ENCODE measurements around the gene GLP1R.

Gene GLP1R

DNA sequence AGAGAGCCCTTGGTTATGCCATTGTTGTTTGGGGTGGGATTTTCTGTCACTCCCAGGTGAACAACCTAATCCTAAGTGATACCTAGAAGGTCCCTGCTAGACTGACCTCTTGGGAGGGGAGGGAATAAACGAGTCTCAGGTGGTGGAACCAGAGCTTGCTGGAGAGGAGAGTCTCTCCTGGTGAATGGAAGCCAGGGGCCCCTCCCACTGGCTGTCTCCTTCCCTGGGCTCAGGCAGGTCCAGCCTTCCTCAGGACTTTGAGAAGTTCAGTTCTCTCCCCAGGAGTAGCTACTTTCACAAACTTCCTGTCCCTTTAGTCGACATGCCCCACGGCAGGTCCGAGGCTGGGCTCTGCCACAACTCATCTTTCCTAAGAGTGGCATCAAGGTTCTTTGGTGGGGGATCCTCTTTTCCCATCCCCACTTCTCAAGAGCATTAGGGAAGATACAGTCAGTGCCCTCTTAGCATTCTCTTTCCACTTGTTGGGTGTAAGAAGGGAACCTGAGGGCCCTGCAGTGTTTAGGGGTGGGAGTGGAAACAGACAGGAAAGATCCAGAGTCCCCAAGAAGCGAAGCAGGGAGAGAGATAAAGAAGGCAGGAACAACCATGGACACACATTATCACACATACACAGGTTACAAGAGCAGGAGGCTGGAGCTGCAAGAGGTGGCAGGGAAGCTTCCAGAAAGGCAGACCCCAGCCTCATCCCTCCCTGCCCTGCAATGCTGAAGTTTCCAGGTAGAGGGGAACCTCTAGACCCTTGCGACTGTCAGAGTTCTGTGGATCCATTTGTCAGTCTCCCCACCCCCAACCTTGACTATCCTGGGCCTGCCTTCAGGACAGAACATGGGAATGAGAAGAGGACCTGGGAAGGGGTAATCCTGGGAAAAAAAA, 900 bp upstream of the GLP1R start:
- no peak for DNase-seq

DNA sequence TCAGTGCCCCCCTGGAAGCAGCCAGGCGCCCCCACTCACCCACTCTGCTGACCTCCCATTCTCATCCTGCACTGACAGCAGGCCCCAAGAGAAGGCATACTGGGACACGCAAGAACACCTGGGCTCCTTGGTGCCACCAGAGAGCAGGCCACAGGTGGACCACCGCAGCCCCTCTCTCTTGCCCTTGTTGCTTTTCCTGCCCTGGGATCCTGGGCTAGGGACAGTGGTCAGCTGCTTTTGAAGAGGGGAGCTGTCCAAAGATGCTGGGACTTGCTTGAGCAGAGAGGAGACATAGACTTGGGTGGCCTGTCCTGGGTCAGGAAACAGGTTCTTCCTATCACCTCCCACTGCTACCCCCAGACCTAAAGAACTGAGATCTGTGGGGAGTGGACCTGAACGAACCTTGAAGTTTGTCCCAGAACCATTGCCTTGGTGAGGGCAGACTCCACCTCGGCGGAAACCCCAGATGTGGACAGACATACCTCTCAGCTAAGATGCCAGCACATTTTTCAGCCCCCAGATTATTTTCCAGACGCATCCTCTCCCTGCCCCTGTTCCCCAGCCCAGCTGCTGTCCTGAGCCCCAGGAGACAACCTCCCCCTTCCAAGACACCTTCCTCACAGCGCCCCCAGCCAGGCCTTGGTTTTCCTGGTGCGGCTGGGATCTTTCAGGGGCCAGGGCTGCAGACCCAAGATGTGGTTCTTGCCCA, 1.1 kb downstream of the GLP1R start:
- no peak for DNase-seq

DNA sequence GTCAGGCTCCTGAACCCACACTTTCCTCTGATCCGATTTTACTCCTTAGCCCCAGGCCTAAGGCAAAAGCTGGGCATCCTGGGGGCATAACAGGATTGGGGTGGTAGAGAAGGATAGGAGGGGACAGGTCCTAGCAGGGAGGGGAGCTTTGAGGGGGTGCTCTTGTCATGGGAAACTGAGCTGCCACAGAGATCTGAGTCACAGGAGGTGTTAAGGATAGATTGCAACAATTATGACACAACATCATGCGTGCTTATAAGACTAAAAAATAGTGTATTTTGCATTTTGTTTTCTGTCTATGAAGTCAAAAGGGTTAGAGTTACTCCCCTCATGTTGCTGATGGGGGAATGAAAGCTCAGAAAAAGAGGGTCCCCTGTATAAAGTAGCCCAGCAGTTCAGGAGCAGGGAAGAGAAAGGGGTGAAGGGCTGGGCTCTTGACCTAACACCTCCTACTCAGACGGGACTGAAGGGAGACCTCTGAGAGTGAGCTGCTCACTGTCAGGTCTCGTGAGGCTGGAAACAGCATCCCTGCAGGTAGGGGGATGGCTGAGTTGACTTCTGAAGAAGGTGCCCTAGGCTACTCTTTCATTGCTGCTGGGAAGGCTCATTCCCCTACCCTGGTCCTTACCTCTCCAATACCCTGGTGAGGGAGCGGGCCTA, 2.0 kb downstream of the GLP1R start:
- no peak for DNase-seq

DNA sequence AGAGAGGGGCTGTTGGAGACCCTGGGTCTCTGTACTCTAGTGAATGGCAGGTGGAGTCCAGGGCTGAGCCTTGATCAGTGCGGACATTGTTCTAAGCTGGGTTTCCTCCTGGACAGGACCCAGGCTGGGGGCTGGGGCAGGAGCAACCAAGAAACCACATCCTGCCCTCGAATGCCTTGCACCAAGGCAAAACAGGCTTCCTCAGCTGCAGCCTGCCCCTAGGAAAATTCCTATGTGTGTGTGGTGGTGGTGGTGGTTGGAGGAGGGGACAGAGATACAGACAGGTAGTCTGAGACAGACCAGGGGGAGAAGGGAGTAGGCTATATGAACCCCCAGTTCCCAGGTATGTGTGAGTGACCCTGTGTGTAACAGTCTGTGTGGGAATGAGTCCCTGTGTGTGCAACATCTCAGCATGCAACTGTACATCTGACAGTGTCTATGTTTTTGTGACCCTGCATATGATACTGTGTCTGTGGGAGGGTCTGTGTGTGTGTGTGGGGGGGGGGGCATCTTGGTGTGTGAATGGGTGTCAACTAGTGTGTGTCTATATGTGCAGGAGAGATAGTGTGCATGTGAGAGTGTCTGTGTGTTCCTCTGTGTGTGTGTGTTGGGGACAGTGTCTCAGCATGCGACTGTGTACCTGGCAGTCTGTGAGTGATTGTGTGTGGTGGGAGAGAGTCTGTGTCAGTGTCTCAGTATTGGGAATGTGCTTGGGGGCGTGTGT, 3.0 kb downstream of the GLP1R start:
- DNase-seq, result no peak

DNA sequence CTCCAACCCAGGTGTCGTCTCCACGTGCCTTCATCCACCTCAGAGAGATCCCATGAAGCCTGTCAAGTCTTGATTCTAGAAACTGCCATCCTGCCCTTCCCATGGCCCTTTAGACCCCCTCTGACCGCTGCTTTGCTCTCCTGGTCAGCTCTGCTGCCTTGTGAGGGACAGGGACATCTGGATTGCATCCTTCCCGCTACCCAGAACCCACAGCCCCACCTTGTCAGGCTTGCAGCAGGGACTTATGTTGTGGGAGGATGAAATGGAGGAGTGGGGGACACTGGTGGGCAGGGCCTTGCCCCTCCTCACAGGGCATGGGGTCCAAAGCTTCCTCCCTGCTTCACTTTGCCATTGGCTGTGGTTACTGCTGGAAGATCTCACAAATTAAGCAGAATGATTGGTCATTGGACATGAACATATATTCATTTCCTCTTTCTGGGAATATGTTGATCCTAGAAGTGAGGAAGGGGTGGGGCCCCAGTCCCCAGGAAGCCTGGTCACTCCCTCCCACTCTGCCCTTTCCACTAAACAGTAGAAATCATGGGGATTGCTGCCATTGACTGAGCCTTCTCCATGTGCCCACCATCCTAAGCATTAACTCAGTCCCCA, 4.5 kb downstream of the GLP1R start:
- DNase-seq, result no peak

DNA sequence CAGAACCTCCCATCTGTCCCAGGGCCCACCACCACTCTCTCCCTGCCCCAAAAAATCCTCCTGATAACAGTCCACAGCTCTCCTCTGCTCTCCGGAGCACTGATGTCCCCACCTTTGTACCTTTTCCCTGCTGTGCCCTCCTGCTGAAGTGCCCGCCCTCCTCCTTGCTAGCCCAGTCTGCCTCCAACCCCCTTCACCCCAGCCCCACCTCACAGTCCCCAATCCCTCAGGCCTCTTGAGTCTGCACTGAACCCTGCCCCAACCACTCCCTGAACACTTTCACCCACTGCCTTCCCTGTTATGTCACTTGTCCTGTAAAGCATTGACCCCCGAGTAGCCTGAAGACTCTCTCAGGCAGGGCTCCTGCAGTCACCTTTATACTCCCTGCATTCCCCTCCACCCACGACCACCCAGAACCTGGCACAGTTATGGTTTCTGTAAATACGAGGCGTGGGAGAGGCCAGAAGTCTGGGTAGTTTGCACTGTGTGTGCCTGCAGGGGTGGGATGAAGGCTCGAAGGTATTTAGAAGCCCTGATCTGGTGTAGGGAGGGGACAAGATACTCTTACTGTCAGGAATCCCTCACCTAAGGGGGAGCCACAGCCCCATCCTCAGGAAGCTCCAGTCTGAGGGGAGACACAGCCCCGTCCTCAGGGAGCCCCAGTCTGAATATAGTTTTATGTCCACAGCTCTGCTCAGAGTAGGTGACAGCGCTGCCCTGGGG, 5.4 kb downstream of the GLP1R start:
- peak; percentile 15 for DNase-seq

DNA sequence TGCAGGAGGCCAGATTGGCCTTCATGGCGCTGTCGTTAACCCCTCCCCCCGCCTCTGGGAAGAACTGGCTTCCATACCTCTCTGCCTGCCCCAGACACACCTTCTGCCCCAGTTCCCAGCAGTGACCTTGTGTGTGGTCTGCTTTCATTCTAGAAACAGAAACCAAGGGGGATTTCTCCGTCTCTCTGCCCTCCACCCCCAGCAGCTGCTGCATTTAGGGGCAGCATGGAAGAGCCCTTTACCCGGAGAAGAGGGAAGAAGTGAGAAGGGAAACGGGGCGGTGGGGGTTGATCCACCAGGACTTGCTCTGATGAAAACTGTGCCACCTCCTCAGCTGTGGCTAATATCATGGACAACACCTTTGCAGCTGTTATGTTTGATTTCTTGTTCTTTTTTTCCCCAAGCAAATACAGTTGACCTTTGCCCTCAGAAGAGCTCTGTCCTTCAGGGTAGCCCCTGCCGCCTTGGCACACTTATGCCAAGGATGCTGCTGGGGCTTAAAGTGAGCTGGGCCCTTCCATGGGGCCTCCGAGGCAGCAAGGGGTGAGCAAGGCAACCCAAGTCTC, 6.1 kb downstream of the GLP1R start:
- DNase-seq, result no peak

DNA sequence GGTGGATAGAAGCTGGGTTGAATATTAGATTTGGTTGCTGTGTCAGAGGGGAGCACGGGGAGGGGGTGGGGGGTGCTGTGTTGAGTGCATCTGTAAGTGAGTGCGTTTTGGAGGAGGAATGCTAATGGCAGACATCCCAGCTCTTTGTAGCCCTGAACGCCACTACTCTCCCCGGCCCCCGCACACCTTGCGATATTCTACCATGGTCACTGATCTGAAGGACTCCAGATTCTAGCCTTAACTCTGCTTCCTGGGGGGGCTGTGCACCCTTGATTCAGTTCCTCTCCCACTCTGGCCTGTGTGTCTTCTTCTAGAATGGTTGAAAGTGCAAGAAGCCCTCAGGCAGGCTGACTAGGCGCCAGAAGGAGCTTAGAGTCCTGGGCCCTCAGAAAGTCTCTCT, 7.1 kb downstream of the GLP1R start:
- DNase-seq, result no peak

DNA sequence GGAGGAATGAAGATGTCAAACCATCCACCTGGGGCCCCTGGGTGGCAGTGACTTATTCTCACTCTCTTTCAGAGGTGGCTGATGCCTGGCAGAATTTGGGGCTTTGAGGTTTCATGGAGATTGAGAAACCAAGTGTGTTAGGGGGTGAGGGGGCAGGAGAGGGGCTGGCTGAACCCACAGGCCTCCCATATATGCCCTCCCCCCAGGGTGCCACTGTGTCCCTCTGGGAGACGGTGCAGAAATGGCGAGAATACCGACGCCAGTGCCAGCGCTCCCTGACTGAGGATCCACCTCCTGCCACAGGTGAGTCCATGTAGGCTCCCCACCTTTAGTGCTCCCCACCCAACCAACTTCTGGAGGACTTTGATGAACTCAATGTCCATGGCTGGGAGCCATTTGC, 7.6 kb downstream of the GLP1R start:
- DNase-seq, result peak; percentile 9

DNA sequence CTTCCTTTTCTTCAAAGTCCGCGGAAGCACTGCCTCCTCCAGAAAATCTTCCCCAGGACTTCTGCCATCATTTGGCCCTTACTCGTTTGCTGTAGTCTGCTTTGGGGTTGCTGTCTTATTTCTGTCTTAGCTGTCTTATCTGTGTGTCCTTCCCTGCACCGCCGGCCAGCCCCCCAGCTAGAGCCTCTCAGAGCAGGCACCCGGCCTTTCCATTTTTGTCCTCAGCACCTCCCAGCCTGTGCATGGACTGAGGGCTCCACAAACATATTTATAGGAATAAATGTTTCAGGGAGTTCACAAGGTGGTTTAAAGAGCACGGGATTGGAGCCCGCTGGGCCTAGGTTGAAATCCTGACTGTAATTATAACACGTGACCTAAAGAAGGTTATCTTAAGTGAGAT, 8.1 kb downstream of the GLP1R start:
- peak; percentile 23 for DNase-seq

DNA sequence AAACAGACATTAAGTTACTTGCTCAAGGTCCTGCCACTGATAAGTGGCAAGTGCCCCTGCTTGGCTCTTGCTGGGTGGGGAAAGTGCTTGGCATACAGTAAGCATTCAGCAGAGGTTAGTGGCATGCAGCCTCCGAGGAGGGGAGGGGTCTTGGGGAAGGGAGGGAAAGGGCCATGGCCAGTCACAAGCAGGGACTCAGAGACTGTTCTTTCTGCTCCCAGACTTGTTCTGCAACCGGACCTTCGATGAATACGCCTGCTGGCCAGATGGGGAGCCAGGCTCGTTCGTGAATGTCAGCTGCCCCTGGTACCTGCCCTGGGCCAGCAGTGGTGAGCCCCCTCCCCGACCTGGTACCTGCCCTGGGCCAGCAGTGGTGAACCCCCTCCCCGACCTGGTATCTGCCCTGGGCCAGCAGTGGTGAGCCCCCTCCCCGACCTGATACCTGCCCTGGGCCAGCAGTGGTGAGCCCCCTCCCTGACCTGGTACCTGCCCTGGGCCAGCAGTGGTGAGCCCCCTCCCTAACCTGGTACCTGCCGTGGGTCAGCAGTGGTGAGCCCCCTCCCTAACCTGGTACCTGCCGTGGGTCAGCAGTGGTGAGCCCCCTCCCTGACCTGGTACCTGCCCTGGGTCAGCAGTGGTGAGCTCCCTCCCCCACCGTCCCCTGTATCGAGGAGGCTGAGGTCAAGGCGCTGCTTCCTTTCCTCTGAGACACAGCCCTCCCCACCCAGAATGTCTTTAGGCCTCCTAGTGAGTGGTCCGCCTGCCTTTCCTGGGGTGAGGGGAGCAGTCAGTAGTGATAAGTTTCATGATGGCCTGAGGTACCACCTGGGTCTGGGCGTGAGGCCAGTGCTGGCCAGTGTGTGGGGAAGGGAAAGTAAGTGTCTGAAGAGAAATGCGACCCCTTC, 8.9 kb downstream of the GLP1R start:
- DNase-seq, result peak; percentile 19

DNA sequence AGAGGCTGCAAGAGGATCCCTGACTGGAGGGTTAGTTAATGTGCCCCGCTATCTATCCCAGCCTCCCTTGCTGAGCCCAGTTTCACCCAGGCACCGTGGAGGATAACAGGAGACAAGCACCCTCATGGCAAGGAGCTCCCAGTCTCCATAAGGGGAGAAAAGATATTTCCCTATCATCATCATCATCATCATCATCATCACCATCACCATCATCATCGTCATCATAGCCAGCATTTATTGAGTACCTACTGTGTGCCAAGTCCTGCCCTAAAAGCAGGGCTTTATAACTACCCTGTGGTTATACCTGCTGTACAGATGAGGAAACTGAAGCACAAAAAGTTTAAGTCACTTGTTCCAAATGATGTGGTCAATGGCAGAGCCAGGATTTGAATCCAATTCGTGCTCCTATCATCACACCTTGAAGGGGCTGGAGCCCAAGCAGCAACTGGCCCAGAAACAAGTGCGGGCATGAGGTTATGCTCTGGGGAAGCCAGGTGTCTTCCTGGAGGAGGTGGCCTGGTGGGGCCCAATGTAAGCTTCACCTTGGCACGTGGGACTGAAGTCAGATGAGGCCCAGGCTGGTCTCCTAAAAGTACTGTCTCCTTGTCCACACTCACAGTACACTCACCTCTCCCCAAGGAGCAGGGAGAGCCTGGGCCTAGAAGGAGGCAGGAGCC, 10.0 kb downstream of the GLP1R start:
- no peak for DNase-seq

DNA sequence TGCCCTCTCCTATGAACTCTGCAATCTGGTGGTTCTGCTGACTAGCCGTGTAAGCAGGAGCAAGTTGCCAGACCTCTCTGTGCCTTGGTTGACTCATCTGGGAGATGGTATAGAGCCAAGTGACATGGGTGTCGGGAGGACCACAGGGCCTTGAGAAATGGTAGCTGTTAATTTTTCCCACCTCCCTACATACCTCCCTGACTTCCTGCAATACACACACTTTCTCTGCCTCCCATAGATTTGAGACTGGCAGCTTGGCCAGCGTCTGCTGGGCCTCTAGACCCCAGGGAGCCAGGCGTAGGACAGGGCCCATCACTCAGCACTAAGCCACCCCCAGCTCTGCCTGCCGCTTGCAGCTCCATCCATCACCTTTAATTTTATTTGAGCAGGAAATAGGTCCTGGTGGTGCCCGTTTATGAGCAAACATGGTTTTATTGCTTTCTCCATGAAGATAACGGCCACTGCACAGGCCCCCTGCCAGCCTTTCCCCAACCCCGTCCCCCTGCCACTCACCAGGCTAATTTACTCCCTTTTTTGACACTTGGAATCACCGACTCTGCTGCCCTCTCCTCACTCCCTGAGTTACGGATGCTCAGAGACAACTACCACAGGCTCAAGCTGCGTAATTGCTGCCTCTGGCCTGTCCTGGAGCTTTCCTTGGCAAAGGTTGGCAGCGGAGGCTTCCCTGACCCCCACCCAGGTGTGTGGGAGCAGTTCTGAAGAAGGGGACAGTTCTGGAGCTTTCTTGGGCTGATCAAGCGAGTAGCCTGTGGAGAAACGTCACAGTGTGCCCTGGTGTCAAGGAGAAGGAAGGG, 11.1 kb downstream of the GLP1R start:
- DNase-seq, result no peak

DNA sequence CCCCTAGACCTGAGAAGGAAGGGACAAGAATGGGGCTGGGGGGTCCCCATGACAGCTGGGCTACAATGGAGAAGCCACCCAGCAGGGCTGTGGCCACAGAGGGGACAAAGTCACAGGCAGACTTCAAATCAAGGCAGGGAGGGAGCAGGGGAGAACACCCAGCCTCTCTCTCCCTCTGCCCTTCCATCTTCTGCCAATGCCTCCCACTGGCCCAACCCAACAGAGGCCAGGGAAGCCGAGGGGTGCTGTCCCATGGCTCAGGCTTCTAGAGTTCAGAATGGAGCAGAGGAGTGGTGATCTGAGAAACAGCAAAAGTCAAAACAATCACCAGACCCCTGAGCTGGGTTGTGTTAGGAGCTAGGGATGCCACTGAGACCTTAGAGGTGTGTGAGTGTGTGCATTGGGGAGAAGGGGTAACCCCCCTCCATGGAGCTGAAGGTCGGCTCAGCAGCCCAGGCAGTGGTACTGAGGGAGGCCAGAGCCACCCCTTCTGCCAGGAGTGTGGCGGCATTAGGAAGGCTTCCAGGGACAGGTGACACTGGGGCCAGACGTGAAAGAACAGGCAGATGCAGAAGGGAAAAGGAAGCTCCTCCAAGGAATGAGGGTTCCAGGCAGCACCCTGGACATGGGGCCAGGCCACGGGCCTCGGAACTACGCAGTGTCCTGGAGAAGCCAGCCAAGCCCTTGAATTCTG, 12.0 kb downstream of the GLP1R start:
- no peak for DNase-seq

DNA sequence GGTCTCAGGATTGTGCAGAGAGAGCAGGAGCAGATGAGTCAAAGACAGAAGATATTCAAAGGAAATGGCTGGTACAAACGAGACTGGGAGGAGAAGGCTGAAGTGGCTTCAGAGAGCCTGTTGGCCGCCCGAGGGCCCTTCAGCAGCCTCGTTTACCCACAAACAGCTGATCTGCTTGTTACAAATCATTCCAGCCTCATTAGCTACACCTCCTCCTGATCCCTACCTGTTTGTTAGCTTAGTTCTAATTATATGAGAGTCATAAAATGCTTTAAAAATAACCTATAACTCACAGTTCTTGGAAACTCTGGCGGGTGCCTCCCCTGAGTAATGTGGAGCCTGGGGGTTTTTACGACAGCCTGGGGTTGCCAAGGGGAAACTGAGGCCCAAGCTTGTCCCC, 12.6 kb downstream of the GLP1R start:
- DNase-seq, result no peak

DNA sequence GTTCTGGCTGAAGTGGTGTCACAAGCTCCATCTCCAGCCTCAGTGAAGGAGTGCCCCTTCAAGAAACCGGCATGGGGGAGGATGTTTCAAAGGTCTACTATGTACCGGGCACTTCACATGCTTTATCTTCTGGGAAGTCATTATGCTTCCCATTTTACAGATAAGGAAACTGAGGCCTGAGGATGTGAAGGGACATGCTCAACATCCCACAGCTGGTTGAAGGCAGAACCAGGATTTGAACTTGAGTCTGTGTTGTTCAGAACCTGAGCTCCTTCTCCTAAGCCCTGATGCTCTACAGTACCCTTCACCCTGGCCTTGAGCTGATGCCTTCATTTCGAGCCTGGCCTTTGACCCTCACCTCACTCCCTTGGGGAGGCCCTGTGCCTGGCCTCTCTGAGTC, 13.0 kb downstream of the GLP1R start:
- DNase-seq, result no peak

DNA sequence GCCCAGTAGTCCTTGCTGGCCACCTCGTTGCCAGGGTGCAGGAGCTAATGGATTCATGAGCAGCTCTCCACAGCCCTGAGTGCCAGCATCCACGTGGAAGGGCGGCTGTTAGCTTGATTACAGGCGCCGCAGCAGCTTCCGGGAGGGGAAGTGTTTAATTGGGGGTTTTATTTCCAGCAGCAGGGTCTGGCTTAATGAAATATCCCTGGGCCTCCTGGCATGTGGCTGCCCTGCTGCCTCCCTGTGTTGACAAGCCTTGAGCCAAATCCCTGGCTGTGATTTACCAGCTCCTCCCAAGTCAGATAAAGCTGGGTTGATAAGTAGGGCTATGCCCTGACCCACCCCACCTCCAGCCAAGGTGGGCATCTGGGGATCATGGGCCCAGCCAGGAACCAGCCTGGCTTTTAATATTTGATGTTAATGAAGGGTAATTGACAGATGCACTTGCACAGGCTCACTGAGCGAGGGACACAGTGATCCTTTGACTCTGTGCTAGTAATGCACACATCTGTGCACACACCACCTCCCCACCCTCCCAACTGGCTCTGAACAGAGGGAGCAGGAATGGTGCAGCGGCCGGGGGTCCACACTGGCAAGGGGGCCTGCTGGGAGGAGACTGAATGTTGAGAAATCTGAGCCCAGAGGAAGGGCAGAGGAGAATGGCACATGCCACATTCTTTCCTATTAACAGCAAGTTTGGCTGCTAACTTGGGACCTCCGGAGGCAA, 13.6 kb downstream of the GLP1R start:
- DNase-seq, result no peak

DNA sequence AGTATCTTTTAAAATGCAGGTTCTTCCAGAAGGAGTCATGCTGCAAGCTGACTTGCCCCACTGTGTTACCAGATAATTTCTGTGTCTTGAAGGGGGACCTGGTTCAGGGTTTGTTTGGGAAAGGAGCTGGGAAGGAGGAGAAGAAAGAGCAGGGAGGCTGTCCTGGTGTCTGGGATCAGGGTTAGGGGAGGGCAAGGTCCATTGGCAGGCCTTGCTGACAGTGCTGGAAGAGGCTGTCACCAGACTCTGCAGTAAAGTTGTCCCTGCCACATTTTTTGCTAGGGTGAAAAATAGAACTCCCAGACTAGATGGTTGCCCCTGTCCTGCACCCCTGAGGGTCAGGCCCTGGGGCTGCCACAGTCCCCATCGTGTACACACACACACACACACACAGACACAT, 14.9 kb downstream of the GLP1R start:
- no peak for DNase-seq

Data from activated CD4-positive, CD25-positive, alpha-beta regulatory T cell treated with anti-CD3 and anti-CD28 coated beads, Interleukin-2, amount 50 U/mL, for 72 hours (primary cell).